H1 (cell line): ENCODE results near the gene ATMIN. TPM values are rescaled to one million over a fixed set of nuclear protein-coding genes. Genes with fewer than 3 reads are reported as not detected.

ENCODE experiments used
- ASH2L ChIP-seq: fragments of 200-600, 300-600 bp; sonication (generic); IDR thresholded peaks from one replicate; pipeline ENCODE4 v1.7.1; 2017; ENCODE audit warnings: low read length
- CEBPB ChIP-seq: IDR thresholded peaks from 2 replicates; pipeline ENCODE4 v1.6.1; 2012; ENCODE audit warnings: low read depth, low read length
- CTCF ChIP-seq, 3 experiments: IDR thresholded peaks; 1 replicate in 2 of 3; 2 replicates in 1 of 3; pipeline versions ENCODE4 v1.5.1 to v1.6.1; 2011; ENCODE audit warnings: low read length in 3 of 3, mild to moderate bottlenecking in 3 of 3, inconsistent platforms in 2 of 3, low read depth in 1 of 3, moderate library complexity in 1 of 3; ENCODE audit not compliant: insufficient read depth in 1 of 3; ENCODE audit errors: control extremely low read depth in 1 of 3
- EGR1 ChIP-seq: IDR thresholded peaks from 2 replicates; pipeline ENCODE4 v1.6.1; 2011; ENCODE audit warnings: low read depth, low read length, borderline replicate concordance
- PHF8 ChIP-seq: fragments of 200-600 bp; sonication (generic); conservative IDR thresholded peaks from 2 replicates; pipeline ENCODE4 v1.7.1; 2012; ENCODE audit warnings: low read depth, mild to moderate bottlenecking, inconsistent platforms, low read length, moderate library complexity
- RBBP5 ChIP-seq: IDR thresholded peaks from 2 replicates; pipeline ENCODE4 v1.7.1; 2012; ENCODE audit warnings: low read depth, mild to moderate bottlenecking, inconsistent platforms, low read length, moderate library complexity, borderline replicate concordance
- RNF2 ChIP-seq: fragments of 200-900, 300-1000 bp; sonication (generic); IDR thresholded peaks from 2 replicates; pipeline ENCODE4 v1.7.1; 2016; ENCODE audit warnings: borderline replicate concordance, low read depth, mild to moderate bottlenecking, antibody characterized with exemption, low read length; ENCODE audit not compliant: poor library complexity, severe bottlenecking; ENCODE audit errors: missing control alignments
- TBP ChIP-seq: IDR thresholded peaks from 2 replicates; pipeline ENCODE4 v1.6.1; 2011; ENCODE audit warnings: low read depth, low read length, improper control_type of control experiment
- TEAD4 ChIP-seq: IDR thresholded peaks from 2 replicates; pipeline ENCODE4 v1.6.1; 2012; ENCODE audit warnings: low read depth, low read length, inconsistent platforms, mixed read lengths
- polyA plus RNA-seq, 7 experiments: library from polyadenylated mRNA; depleted of rRNA in 3 of 7; stranded (reverse) in 5 of 7; unstranded in 2 of 7; fragments of >200 nt in 5 of 7; fragments of 200-250 nt in 2 of 7; gene quantifications; 1 replicate in 5 of 7; 2 replicates in 1 of 7; 4 replicates in 1 of 7; pipeline versions ENCODE4 v1.2.1 to v1.2.3, GENCODE V29; 2011 to 2013; ENCODE audit warnings: missing spikeins in 2 of 7, mixed read lengths in 2 of 7
- total RNA-seq: library from RNA; stranded (reverse); fragmentation: NEBNext Ultra II Directional; extraction: Animal tissue kit (Norgen Biotek cat#: 25700); gene quantifications from 2 replicates; pipeline ENCODE4 v1.2.1, GENCODE V29; 2021

Gene ATMIN
- total and polyA plus RNA-seq, 2 of the 8 experiments (the other 6 are each of a cell fraction or from before 2014, with no cell fraction given), result 34.8 to 59.8 TPM

GRCh38 chr16:81035975-81036750 is 521 bp downstream of the ATMIN start (continued):
- TF ChIP-seq CEBPB, result no peak
- TF ChIP-seq RBBP5, result 0 out of 2 replicates have a peak, but pooled peaks have one; percentile 44
- TF ChIP-seq CTCF (IDR thresholded peaks at IDR 0.05; ENCODE audit: control extremely low read depth in 1 of 3, insufficient read depth in 1 of 3, low read depth in 1 of 3, low read length in 3 of 3), result no peak
- no peak for TF ChIP-seq TEAD4
- no peak for TF ChIP-seq EGR1
- peak; percentile 78 for TF ChIP-seq PHF8
- peak; percentile 29; the same call in 1 of the 2 replicates for TF ChIP-seq TBP
- TF ChIP-seq ASH2L, result peak; percentile 39
- TF ChIP-seq RNF2, result no peak
